NT2/D1 (cell line): ENCODE data around the gene CLCN7.
A peak's percentile ranks its signal among the peaks of the same experiment; 100 is the strongest.

ENCODE experiments used
- DNase-seq: peaks from one replicate; pipeline ENCODE4 v3.0.0-alpha.2; 2011; ENCODE audit warnings: low read depth, low spot score
- H3K27me3 ChIP-seq: 2 replicates; pipeline ENCODE4 v1.6.0; 2011; ENCODE audit warnings: mild to moderate bottlenecking; ENCODE audit not compliant: insufficient read length, insufficient read depth
- H3K36me3 ChIP-seq: 2 replicates; pipeline ENCODE4 v1.6.1; 2011; ENCODE audit warnings: mild to moderate bottlenecking, low read length, mixed read lengths; ENCODE audit not compliant: insufficient read depth, insufficient read length
- H3K4me1 ChIP-seq: 2 replicates; pipeline ENCODE4 v1.5.1; 2011; ENCODE audit not compliant: insufficient read depth, insufficient read length
- H3K4me3 ChIP-seq: 2 replicates; pipeline ENCODE4 v1.5.1; 2011; ENCODE audit warnings: low read depth; ENCODE audit not compliant: insufficient read length
- H3K9ac ChIP-seq: 2 replicates; pipeline ENCODE4 v1.6.0; 2011; ENCODE audit warnings: low read depth; ENCODE audit not compliant: insufficient read length
- H3K9me3 ChIP-seq: 2 replicates; pipeline ENCODE4 v1.5.1; 2011; ENCODE audit warnings: mild to moderate bottlenecking, low read length; ENCODE audit not compliant: insufficient read depth
- SUZ12 ChIP-seq: IDR thresholded peaks from 2 replicates; pipeline ENCODE4 v1.6.1; 2011; ENCODE audit not compliant: insufficient read length, insufficient read depth; ENCODE audit errors: extremely low read depth
- YY1 ChIP-seq: IDR thresholded peaks from 2 replicates; pipeline ENCODE4 v1.6.1; 2011; ENCODE audit not compliant: insufficient read length, insufficient read depth
- ZNF274 ChIP-seq: IDR thresholded peaks from 2 replicates; pipeline ENCODE4 v1.6.1; 2011; ENCODE audit warnings: mild to moderate bottlenecking, low read depth, low read length

CLCN7 gene

DNA sequence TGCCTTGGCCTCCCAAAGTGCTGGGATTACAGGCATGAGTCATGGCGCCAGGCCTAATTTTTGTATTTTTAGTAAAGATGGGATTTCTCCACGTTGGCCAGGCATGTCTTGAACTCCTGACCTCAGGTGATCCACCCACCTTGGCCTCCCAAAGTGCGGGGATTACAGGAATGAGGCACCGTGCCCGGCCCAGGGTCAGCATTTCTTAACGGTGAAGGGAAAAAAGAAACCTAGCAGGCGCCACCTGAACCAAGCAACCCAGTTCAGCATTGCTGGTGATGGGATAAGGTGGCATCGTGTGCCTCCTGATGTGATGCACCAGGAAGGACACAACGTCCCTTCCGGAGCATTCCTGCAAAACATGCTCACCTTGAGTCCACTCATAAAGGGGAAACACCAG, 2.2 kb upstream of the CLCN7 start:
- Histone ChIP-seq H3K4me1 (no peaks in the 10 kb centered on the region), H3K27me3 (peaks cover 6% of the 10 kb centered on the region), H3K9ac (no peak overlapping the region), H3K4me3 (no peak overlapping the region), H3K9me3 (no peaks in the 10 kb centered on the region), H3K36me3 (no peaks in the 10 kb centered on the region)
- no peak for TF ChIP-seq SUZ12
- no peak for TF ChIP-seq ZNF274
- TF ChIP-seq YY1 = no peak
- DNase-seq = no peak

DNA sequence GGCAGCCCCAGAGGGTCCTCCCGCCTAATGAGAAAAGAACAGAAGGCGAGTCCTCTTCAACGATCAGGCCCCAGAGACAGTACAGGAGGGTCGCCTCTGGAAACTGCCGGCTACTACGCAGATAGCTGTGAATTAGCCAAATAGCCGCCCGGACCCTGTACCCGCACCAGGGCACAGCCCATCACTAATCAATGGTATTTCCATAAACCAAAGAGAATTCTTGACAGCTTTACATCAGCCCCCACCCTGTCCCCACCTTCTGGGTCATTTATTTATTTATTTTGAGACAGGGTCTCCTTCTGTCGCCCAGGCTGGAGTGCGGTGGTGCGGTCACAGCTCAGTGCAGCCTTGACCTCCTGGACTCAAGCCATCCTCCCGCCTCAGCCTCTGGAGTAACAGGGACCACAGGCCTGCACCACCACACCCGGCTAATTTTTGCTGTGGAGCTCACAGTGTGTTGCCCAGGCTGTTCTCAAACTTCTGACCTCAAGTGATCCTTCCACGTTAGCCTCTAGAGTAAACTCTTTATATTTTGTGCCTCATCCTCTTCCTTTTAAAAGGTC, 805 bp upstream of the CLCN7 start:
- H3K36me3 ChIP-seq = peaks cover 4% of the 10 kb centered on the region
- peaks cover 2% of the 10 kb centered on the region for H3K27me3 ChIP-seq
- H3K4me1 ChIP-seq = peaks cover 6% of the 10 kb centered on the region
- peak overlapping the region; percentile 95 for H3K9ac ChIP-seq
- TF ChIP-seq ZNF274 (no peak), SUZ12 (no peak), YY1 (no peak)
- no peak for DNase-seq
- no peaks in the 10 kb centered on the region for H3K9me3 ChIP-seq
- peak overlapping the region; percentile 87 for H3K4me3 ChIP-seq

DNA sequence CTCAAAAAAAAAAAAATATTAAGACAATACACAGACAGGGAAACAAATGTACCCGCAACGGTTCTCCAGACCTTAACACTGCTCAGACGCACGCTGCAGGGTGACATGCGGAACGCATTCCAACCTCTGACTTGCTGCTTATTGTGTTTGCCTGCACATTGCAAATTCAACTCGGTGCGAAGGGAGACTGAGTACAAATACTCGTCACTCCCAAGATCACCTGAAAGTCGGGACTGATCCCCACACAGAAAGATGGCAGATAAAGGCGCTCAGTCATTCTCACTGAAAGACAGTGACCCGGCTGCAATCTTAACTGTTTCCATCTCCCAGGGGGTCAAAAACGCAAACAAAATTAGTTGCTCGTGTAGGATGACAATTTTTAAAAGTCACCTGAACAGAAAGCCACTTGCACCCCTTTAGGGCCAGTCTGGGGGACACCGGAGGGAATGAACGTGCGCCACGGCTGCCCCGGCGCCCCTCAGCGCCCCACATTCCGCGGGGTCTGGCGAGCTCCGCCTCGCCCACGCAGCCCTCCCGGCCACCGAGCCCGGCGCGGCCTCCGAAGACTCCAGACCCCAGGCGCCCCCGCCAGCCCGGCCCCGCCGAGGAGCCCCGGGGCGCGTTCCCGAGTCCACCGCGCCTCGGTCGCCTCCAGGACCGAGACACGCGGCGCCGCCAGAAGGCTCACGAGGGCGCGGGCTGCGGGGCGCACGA, 589 bp downstream of the CLCN7 start:
- no peak for TF ChIP-seq YY1
- no peak for TF ChIP-seq SUZ12
- TF ChIP-seq ZNF274 = no peak
- no peak for DNase-seq
- H3K27me3 ChIP-seq = peaks cover 2% of the 10 kb centered on the region

DNA sequence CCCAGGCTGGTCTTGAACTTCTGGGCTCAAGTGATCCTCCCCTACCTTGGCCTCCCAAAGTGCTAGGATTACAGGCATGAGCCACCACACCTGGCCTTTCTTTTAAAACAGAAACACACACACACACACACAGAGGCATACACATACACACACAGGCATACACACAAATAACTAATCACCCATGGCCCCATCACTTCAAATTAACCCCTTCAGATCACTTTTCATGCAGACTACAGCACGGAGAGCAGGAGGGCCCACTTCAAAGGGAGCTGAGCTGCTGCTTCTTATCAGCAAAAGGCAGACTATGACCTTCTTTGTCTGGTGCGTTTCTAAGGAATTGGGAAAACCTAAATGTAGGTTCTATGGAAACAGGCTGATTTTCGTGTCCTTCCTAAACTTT, 1.9 kb downstream of the CLCN7 start:
- Histone ChIP-seq H3K9me3 (no peaks in the 10 kb centered on the region), H3K27me3 (peaks cover 2% of the 10 kb centered on the region), H3K9ac (no peak overlapping the region), H3K36me3 (peaks cover 6% of the 10 kb centered on the region), H3K4me3 (no peak overlapping the region), H3K4me1 (peaks cover 6% of the 10 kb centered on the region)
- TF ChIP-seq SUZ12 (no peak), ZNF274 (no peak), YY1 (no peak)
- no peak for DNase-seq

More for the DNA sequence above, 589 bp downstream of the CLCN7 start:
- H3K9me3 ChIP-seq = no peaks in the 10 kb centered on the region
- peaks cover 4% of the 10 kb centered on the region for H3K36me3 ChIP-seq
- peaks cover 6% of the 10 kb centered on the region for H3K4me1 ChIP-seq
- H3K9ac ChIP-seq = peak overlapping the region; percentile 95
- peak overlapping the region; percentile 87 for H3K4me3 ChIP-seq

GRCh38 chr16:1471569-1472194, 3.1 kb downstream of the CLCN7 start:
- Histone ChIP-seq H3K27me3 (no peaks in the 10 kb centered on the region), H3K4me1 (peaks cover 6% of the 10 kb centered on the region), H3K4me3 (no peak overlapping the region), H3K36me3 (peaks cover 6% of the 10 kb centered on the region), H3K9ac (peak overlapping the region; percentile 0), H3K9me3 (no peaks in the 10 kb centered on the region)
- TF ChIP-seq YY1 = no peak
- TF ChIP-seq ZNF274 = no peak
- no peak for TF ChIP-seq SUZ12
- DNase-seq = no peak

GRCh38 chr16:1470481-1471251, 4.2 kb downstream of the CLCN7 start:
- H3K36me3 ChIP-seq = peaks cover 6% of the 10 kb centered on the region
- H3K9me3 ChIP-seq = no peaks in the 10 kb centered on the region
- H3K9ac ChIP-seq = peak overlapping the region; percentile 0
- no peaks in the 10 kb centered on the region for H3K27me3 ChIP-seq
- peak overlapping the region; percentile 15 for H3K4me3 ChIP-seq
- peaks cover 6% of the 10 kb centered on the region for H3K4me1 ChIP-seq
- TF ChIP-seq YY1 (no peak), SUZ12 (no peak), ZNF274 (no peak)
- no peak for DNase-seq
